Upper lobe of left lung (tissue), 4 donors: ENCODE results near the gene PICALM.

Source experiments
- POLR2A ChIP-seq, 4 donors: fragments of 450-650 bp; IDR thresholded peaks; one replicate each; pipeline ENCODE4 v1.5.1; 2016 to 2017; ENCODE audit warnings: antibody characterized with exemption in 4 of 4, mild to moderate bottlenecking in 2 of 4
- POLR2AphosphoS5 ChIP-seq, 2 donors: sonication (generic); formaldehyde crosslinking; IDR thresholded peaks; one replicate each; pipeline ENCODE4 v1.5.1; 2017; ENCODE audit warnings: antibody characterized with exemption in 2 of 2
- TF ChIP-seq, protein P1 (sequence below), 6 experiments: fragments of 450-650 bp in 4 of 6; fragments of 200-600 bp in 2 of 6; sonication (generic) in 2 of 6; IDR thresholded peaks; one replicate each; pipeline ENCODE4 v1.5.1; 2016 to 2019; ENCODE audit warnings: antibody characterized with exemption in 6 of 6

DNA sequence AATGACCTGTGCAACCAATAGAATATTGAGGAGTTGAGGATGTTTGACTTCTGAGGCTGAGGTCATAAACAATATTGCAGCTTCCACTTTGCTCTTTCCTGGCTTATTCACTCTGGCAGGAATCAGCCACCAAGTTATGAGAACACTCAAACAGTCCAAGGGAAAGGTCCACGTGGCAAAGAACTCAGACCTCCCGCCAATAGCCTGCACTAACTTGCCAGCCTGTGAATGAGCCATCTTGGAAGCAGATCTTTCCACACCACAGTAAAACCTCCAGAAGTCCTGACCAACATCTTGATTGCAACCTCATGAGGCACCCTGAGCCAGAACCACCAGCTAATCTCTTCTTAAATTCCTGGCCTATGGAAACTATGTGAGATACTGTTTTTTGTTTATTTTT is 22.7 kb upstream of the PICALM start:
- TF ChIP-seq, protein P1, sequence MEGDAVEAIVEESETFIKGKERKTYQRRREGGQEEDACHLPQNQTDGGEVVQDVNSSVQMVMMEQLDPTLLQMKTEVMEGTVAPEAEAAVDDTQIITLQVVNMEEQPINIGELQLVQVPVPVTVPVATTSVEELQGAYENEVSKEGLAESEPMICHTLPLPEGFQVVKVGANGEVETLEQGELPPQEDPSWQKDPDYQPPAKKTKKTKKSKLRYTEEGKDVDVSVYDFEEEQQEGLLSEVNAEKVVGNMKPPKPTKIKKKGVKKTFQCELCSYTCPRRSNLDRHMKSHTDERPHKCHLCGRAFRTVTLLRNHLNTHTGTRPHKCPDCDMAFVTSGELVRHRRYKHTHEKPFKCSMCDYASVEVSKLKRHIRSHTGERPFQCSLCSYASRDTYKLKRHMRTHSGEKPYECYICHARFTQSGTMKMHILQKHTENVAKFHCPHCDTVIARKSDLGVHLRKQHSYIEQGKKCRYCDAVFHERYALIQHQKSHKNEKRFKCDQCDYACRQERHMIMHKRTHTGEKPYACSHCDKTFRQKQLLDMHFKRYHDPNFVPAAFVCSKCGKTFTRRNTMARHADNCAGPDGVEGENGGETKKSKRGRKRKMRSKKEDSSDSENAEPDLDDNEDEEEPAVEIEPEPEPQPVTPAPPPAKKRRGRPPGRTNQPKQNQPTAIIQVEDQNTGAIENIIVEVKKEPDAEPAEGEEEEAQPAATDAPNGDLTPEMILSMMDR (IDR thresholded peaks at IDR 0.05): no peak
- TF ChIP-seq POLR2A (IDR thresholded peaks at IDR 0.05) (no peak), POLR2AphosphoS5 (IDR thresholded peaks at IDR 0.05) (no peak)
